Heart left ventricle (tissue), 13 donors: Measurements from ENCODE around the gene TM4SF5.

Source experiments
- CTCF ChIP-seq, 12 donors: fragments of 200-600 bp; sonication (generic) in 4 of 12; IDR thresholded peaks; one replicate each; pipeline versions ENCODE4 v1.5.0 to v1.8.0; 2018 to 2022; ENCODE audit warnings: antibody characterized with exemption in 12 of 12, mild to moderate bottlenecking in 5 of 12
- POLR2A ChIP-seq, 2 donors: fragments of 450-650 bp; IDR thresholded peaks; one replicate each; pipeline ENCODE4 v1.6.1; 2017; ENCODE audit warnings: antibody characterized with exemption in 2 of 2, mild to moderate bottlenecking in 2 of 2, moderate library complexity in 2 of 2
- donor health status: ischemic (EF 13 %, LVEDD 7.1; RV severe dilation, severe dysfunction).
- donor health status: DM: no; HTN: yes; CAD: no.
- donor health status: DM: no; HTN: no; CAD: no.
- donor health status: ischemic (EF 25% LVEDD 6.9; RV normal size, moderate dysfunction).
- donor health status: ischemic (EF 25% LVEDD 5.7; RV mildly dilated, moderate dysfunction).
- donor health status: ischemic (EF 35%, LVEDD 5.7; RV mildly dilated, moderate dysfunction).
- donor health status: nonischemic (EF 11% LVEDD 7.7; RV severe dilation, severe dysfunction).
- donor health status: DM: yes; HTN: yes; CAD: no.
- donor health status: PGD.
- donor health status: ischemic (EF 29% LVEDD 5.4; RV normal size, mild dysfunction).
- donor health status: nonischemic (EF 23%, LVEDD 6.1; RV moderate dilation, normal function).

GRCh38 chr17:4816826-4817225 is 45.1 kb downstream of the TM4SF5 start:
- TF ChIP-seq CTCF (IDR thresholded peaks at IDR 0.05) (no peak), POLR2A (IDR thresholded peaks at IDR 0.05) (no peak)
